Measurements from ENCODE around the gene SLIT3.
"Not testable (repeated sequence)": the region's sequence is repeated elsewhere in the genome, so short reads cannot be mapped to it uniquely, and the experiment has no call there.

Gene SLIT3

DNA sequence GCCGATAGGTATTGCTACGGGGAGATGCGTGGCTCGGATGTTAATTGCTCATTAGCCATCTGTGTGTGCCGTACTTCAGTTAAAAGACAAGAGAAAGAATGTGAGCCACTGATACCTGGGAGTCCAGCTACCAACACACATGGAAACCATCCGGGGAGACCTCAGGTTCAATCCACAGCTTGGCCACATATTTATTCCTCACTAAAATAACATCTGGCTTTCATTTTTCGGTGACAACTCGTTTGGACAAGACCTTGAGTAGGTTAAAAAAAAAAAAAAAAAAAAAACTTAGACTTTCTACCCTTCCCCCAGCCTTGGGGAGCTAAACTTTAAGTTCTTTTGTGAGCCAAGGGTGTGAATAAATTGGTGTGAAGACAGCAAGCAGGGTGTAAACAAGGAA lies 84.1 kb downstream of the SLIT3 start:
- FAIRE-seq, result no peak

DNA sequence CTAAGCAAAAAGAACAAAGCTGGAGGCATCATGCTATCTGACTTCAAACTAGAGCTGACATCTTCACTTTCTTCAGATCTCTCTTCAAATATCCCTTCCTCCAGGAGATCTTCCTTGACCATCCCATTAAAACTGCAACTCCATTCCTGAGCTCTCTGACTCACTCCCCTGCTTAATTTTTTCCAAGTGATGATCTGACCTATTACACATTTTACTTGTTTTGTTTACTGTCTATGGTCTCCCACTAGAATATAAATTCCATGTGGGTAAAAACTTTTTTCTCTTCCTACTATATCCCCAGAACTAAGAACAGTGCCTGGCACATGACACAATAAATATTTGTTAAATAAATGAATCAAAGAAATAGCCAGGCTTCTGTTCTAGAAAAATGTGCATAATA lies 87.5 kb downstream of the SLIT3 start:
- FAIRE-seq, result no peak

DNA sequence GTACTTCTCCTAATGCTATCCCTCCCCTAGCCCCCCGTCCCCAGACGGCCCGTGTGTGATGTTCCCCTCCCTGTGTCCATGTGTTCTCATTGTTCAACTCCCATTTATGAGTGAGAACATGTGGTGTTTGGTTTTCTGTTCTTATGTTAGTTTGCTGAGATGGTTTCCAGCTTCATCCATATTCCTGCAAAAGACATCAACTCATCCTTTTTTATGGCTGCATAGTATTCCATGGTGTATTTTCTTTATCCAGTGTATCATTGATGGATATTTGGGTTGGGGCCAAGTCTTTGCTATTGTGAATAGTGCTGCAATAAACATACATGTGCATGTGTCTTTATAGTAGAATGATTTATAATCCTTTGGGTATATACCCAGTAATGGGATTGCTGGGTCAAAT lies 89.2 kb downstream of the SLIT3 start:
- not testable (repeated sequence) for FAIRE-seq

DNA sequence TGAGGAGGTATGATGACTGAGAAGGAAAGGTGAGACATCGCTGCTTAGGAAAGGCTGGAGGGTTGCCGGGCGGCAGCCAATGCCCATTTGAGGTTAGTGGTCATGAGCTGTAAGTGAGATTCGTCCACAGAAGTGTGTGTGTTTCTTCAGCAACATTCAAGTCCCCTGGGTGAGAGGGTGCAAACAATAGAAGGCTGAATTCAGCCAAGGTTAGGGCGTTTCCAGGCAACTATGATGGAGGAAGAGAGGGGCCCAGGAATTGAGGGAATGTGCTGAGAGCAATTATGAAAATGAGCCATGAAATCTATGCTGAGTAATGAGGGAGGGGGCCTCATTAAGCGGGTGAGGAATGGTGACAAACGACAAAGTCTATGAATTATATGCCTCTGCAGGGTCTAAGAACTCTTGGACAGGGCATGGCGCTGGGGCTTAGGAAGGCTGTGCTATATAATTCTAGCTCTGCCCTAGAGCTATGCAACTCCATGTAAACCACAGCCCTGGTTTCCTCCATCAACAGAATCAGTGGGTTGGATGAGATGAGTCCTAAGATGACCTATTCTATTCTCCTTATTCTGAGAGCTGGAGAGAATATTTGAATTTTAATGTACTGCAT lies 96.0 kb downstream of the SLIT3 start:
- no peak for FAIRE-seq

DNA sequence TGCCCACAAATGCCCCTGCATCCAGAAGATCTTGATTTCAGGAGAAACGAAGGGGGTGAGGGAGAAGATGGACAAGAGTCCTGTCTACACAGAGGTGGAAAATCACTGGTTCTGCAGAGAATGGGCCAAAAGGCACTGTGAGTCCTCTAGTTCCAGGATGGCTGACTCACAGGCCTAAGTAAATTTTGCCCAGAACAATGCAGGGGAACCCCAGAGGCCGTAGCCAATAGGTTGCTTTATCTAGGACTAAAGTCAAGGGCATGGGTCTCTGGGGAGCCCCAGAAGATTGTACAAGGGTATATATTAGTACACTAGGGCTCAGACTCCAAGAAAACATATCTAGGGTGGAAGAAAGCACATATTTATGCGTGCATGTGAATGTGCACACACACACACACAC lies 98.0 kb downstream of the SLIT3 start:
- no peak for FAIRE-seq

DNA sequence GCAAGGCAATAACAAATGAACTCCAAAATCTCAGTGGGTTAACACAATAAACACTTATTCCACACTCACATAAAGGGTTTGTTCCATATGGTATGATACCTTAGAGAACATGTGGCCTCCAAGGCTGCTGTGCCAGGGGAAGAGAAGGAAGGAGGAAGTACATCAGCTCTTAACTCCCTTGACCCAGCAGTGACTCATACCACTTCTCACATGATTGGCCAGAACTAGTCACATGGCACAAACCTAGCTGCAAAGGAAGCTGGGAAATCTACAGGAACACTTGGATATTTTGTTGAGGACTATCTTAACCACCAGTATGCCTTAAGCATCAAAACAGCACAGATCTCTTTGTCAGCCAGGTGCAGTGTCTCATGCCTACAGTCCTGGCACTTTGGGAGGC lies 99.3 kb downstream of the SLIT3 start:
- no peak for FAIRE-seq

DNA sequence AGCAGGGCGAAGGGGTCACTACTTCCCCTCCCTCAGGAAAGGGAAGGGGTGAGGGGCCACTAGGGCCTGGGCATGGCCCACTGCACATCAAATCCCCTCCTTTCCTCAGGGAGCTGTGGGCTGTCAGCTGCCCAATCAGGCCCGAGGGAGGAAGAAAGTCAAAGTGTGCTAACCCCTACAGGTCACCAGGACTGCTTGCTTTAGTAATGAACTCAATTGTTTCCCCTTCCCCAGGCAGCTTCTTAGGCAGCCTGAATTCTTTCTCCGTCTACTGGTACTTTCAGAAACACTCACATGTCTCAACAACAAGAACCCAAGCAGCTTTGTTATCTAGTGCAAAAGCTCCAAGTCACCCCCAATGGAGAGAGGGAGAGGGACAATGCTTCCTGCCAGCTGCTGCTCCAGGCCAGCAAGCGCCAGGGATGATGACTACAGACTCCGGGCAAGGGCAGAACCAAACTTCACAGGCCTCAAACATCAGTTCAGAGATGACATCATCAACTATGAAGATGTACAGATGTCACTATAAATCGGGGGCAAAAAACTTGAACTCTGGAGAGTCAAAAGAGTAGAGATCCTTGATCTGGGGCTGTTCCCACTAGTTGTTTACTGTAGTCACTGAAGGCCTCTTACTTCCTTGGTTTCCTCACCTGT lies 100.7 kb downstream of the SLIT3 start:
- no peak for FAIRE-seq

DNA sequence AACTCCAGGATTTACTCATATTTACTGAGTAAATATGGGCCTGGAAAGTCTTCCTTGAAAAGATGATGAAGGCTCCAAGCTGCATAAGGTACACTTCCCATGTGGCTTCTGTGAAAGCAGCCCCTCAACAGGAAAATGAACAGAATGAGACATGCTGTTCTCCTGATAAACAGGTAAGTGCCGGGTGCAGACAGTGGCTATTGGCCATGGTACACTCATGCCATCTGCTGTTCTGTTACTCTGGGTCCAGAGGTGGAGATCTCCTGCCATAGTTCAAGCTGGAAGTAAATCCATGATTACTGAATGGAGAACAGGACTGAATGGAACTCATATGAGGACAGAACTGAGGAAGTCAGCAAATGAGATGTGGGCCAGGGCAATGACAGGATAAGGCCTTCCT lies 103.6 kb downstream of the SLIT3 start:
- FAIRE-seq, result no peak

DNA sequence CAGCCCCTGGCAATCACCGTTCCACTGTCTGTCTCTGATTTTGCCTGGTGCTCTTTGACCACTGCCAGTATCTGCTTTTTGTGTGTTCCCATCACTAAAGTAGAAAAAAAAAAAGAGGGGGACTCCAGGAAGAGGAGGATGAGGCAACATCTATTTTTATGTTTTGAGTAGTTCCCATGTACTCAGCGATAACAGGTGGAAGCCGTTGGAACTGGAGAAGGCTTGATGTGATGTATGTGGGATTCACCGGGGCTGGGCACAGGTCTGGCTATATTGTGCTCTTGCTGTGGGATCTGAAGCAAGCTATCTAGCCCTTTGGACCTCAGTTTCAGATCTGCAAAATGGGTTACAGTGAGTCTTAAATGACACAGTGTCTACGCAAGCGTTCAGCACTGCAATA lies 104.9 kb downstream of the SLIT3 start:
- no peak for FAIRE-seq

DNA sequence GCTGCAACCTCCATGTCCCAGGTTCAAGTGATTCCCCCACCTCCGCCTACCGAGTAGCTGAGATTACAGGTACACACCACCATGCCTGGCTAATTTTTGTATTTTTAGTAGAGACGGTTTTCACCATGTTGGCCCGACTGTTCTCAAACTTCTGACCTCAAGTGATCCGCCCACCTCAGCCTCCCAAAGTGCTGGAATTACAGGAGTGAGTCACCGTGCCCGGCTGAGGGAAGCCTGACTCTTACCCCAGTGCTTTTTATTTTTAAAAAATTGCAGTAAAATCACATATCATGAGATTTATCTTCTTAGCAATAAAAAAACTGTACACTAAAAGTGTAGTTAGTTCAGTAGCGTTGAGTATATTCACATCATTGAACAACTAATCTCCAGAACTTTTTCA lies 105.3 kb downstream of the SLIT3 start:
- FAIRE-seq, result no peak

DNA sequence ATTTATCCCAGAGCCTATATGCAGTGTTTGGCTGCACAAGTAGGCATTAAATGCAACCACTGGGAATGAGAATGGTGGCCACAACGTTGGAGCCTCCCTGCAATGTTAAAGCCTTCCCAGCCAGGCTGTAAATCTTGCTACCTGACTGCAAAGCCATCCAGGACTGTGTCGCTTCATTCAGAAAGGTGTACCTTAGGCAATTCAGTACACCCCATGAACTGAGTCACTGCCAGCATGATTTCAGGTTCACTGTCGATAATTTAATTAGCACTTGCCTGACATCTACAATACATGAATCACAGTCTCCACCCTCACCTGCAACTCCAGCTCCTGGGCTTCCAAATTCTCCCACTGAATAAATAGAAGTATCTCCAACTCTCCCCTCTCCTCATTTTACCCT lies 108.4 kb downstream of the SLIT3 start:
- no peak for FAIRE-seq

DNA sequence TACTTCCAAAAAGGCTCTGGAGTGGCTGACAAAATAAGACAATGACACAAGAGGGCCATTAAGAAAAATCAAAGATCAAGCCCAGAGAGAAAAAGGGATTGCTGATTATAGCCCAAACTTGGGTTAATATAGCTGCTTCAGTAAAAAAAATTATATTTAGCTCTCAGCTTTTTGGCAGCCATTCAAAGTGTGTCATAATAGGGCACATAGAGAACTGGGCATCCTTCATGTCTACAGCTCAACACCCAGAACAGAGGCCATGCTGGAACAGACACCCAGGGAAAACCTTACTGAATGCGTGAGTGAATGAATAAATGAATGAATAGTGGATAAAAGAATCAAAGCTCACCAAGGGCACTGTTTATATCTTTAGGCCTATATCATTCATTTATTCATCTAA lies 110.1 kb downstream of the SLIT3 start:
- FAIRE-seq, result no peak

DNA sequence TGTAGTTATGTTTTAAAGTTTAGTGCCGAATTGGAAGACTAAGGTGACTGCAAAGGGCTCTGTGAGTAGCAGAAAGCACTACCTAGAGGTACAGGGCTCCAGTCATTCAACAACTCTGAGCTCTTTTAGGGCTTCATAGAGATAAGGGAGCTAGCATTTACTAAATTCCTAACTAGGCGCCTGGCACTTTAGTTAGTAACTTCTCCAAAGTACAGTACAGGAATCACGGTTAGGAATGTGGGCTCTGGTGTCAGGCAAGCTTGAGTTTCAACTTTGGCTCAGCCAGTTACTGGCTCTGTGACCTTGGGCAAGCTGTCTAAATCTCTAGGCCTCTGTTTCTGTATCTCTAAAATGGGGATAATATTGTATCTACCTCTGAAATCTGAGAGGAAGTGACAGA lies 115.3 kb downstream of the SLIT3 start:
- no peak for FAIRE-seq

DNA sequence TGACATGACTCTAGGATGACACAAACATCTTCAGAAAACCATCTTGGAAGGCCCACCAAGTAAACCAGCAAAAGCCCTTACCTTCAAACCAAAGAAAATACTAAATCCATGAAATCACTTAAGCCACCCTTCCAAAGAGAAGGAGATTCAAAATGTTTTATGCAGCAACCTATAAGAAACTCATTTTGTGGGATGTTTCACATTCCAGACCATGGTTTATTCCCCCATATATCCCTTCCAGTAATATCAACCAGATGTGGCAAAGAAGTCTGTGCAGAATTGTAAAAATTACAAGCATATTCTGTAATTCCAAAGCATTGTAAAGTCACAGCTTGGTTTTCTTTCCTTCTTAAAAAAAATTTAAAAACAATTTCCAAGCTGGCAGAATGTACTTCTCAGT lies 117.4 kb downstream of the SLIT3 start:
- no peak for FAIRE-seq

DNA sequence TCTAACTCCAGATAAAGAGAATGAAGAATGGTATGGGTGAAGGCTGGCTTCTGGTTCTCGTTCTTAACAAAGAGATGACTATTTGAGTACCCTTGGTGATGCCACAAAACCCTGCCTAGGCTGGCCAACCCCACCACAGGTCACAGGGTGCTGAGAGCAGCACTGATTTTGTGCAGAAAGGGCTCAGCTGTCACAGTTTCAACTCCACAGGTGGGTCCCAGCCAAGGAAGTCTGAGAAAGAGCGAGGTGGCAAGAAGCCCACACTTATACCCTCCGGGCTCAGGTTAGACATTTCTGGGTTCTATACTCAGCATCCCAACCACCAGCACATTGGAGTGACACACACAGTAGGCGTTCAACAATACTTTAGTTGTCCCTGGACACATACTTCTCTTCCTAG lies 118.1 kb downstream of the SLIT3 start:
- no peak for FAIRE-seq

DNA sequence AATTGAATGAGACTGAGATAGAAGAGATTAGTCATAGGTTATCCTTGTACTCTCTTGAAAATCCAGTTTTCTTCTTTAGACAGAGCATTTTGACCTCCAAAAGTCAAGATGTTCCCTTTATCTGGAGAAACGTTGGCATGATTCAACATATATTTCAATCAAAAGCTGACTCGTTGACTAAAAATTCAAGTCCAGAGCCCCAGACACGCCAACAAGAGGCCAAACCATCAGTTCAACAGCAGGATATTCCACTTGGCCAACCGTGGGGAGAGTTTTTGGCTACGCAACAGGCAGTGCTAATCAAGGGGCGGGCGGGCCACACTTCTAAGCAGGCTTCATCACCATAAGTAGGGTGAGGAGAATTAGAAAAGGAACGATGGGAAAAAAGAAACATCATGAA lies 119.1 kb downstream of the SLIT3 start:
- no peak for FAIRE-seq

DNA sequence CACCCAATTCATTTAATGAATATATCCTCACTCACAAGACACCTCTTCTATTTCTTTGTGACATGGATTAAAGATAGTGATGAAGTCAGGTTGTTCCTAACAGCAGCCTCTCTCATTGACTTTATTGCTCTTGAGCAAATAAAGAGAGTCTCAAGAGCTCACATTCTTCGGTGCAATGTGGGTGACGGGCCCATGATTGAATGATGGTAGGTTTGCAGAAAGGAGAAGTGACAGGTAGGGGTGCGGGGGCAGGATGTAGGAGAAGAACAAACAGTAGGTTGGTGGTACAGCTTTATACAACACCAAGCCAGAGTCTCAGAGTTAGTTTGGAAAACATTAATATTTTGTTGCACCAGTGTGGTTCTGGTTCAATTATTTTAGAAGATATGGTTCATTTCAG lies 122.2 kb downstream of the SLIT3 start:
- no peak for FAIRE-seq

DNA sequence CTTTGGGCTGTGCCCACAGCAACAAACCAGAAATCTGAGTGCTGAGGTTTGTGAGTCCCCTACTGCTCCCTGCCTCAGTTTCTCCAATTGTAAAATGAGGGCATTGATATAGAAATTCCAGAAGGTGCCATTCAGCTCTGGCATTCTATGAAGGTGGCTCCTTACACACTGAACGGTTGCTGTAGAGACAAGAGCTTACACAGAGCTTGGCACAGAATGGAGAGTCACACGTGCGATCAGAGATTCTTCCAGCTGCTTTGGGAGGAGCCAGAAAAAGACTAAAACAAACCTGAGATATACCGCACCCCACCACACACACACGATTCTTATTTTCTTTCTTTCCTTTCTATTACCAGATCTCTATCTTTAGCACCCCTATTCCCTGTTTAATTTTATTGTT lies 122.7 kb downstream of the SLIT3 start:
- no peak for FAIRE-seq

DNA sequence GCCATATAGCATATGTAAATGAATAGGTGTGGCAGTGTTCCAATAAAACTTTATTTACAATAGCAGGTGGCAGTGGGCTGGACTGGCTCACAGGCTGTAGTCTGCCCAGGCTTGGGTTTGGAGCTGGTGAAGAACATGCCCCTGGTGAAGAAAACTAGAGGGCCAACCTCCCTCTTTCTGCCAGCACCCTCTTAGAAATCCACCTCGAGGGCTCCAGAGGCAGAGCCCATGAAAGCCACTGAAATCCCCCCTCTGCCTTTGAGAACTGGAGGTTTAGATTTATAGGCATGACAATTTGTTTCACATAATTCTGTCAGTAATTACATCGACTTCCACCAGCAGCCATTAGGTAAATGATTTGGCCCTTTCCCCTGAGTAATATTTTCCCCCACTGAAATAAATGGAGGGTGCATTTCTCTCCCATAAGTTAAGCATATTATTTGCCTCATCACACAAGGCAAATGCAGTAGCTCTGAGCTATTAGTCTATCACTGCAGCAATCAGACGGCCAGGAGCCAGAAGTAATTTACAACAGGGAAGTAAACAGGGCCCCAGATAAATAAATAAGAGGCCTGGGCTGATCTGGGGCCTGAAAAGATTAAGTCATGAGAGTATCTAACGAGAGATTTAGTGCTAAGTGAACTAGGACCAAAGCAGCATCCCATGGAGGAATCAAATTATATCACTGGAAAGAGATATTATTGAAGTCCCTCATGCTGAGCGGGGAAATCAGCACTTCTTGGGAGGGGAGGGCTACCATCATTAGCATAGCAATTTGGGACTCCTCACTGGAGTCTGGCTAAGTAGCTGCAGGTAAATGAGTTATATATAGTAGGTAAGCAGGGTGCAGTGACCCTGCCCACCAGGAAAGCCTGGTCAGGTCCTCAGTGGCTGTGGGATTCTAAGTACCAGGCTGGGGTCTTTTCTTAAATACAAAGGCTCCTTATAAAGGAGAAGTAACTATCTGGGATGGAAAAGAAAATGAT lies 123.9 kb downstream of the SLIT3 start:
- FAIRE-seq, result no peak

DNA sequence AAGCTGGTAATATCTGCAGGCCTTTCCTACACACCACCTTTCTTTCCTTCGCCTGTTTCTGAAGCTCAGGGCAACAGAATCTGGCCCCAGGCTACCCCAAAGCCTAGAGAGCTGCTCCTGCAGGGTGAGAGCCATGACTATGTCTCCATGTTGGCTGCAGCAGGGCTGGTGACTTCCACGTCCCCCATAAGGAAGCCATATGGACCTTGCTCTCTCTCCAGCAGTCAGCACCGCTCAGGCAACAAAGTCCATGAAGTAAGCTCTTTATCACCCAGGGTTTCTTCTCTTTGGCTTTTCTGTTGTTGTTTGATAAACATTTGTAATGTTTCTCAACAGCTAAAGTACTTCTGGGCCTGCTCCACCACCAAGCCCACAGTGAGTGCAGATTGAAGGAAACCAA lies 125.2 kb downstream of the SLIT3 start:
- no peak for FAIRE-seq

DNA sequence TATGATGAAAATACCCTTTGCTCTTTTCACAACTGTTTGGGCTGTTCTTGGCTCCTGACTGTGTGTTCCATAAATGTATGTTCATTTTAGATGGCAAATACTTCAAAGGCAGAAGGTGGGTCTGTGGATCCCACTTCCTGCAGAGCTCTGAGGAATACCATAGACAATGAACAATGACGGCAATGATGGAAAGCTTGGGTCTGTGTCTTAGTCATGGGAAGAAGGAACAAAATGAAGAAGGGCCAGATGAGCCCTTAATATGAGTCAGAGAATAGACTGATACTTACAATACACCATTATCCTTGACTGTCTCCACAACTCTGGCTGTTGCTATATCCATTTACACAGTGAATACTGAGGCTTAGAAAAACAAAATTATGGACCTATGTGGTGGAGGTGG lies 126.0 kb downstream of the SLIT3 start:
- FAIRE-seq, result no peak

DNA sequence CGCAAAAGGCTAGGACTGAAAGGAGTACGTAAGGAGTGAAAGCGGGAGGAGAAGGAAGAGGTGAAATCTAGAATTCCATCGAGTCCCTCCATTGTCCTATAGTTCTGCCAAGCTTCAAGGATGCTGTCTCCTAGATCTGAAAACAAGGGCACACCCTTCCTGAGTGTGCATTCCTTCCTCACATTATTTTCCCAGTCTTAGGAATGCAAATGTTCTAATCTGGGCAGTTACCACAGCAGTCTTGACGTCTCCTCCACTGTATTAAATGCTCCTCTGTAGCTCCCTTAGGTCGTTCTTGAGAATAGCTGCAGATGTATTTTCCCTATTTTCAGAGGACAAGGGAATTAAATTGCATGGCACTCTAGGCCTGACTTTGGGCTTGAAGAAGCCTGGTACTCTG lies 127.6 kb downstream of the SLIT3 start:
- FAIRE-seq, result no peak

DNA sequence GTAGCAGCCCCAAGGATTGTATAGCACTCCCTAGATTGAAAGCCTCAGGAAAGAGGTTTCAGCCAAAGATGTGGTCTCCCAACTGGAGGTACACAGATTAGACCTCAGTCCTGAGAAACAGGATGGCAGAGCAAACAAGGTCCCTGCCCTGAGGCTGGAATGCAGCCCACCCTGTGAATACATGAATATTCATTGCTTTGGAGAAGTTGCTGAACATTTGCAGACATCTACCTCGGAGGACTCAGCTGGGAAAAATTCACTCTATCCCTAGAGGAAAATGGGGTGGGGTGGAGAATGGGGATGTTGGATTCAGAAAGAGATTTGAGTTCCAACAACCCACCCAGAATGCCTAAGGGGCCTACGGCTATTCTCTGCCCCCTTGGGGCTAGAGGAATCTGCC lies 129.4 kb downstream of the SLIT3 start:
- no peak for FAIRE-seq

DNA sequence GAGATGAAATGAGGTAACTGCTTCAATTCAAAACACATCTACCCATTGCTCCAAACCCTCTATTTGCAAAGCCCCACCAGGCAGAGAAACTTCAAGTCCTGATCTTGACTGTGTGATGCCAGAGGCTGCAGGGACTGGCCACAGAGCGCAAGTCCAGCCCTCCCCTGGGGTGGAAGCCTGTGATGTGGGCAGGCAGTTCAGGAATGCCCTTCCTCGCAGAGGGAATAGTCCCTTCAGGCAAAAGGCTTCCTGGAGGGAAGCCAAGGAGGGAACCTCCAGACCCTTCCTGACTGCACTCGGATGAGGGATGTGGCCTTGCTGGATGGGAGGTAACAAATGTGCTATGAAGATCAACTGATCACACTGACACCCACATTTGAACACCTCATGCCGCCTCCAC lies 131.2 kb downstream of the SLIT3 start:
- no peak for FAIRE-seq
